Activated naive CD8-positive, alpha-beta T cell treated with anti-CD3 and anti-CD28 coated beads, Interleukin-2, amount 50 U/mL, for 24 hours (primary cell): Measurements from ENCODE around the gene CHRNA5.

ENCODE experiments used
- ATAC-seq: fragments of 150-1000 bp; cut with Tn5 transposase; one replicate; pipeline ENCODE4 v1.10.0; 2021
- DNase-seq: peaks from one replicate; pipeline ENCODE4 v3.0.0; 2021
- H3K27ac Mint-ChIP-seq: one replicate; pipeline ENCODE4 v1.8.0; 2021; ENCODE audit warnings: mild to moderate bottlenecking, mixed read lengths
- H3K27me3 Mint-ChIP-seq: one replicate; pipeline ENCODE4 v1.8.0; 2021; ENCODE audit warnings: mixed read lengths
- H3K36me3 Mint-ChIP-seq: one replicate; pipeline ENCODE4 v1.8.0; 2021; ENCODE audit warnings: low read depth, mixed read lengths
- H3K4me1 Mint-ChIP-seq: one replicate; pipeline ENCODE4 v1.8.0; 2021; ENCODE audit warnings: mixed read lengths
- H3K4me3 Mint-ChIP-seq: one replicate; pipeline ENCODE4 v1.8.0; 2021; ENCODE audit warnings: mild to moderate bottlenecking, moderate library complexity, mixed read lengths
- H3K9me3 Mint-ChIP-seq: one replicate; pipeline ENCODE4 v1.8.0; 2021; ENCODE audit warnings: mixed read lengths

The CHRNA5 gene

DNA sequence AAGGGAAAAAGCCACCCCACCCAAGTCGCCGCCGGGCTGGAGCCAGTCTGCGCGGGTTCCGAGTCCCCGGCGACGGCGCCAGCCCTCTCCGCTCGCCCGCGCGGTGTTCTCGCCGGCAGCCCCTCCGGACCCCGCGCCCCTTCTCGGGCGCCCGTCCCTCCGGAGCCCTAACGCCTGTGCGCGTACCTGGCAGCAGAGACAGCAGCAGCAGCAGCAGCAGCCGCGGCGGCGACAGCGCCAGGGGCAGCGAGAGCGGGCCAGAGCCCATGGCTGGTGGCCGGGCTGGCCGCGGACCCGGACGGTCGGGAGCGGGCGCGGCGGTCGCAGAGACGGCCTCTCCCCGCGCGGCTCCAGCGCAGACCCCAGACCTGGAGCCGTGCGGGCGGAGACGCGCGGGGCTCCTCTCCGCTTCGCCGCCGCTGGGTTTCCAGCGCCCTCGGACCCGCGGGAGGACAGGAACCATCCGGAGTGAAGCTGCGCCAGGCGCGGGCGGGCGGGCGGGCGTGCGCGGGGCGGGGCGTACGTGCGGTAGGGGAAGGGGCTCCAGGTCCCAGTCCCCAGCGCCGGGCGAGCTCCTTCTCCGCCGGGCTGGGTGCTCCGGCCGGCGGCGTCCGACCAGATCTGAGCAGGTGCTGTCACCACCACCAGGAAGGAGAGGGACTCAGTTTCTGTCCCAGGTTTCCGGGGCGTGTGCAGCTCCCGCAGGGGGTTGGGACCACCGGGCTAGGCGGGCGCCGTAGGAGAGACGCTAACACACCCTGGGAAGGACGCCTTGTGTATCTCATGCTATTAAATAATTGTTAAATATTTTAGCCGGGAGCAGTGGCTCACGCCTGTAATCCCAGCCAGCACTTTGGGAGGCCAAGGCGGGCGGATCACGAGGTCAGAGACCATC lies 55.5 kb downstream of the CHRNA5 start, which contains the start of gene CHRNA3:
TSS of gene CHRNA3 (minus strand) at position 470 of the 895 bp plus-strand sequence. CDS start at position 268, 202 bp downstream.
- H3K9me3 Mint-ChIP-seq, result no peaks in the 10 kb centered on the region
- H3K4me3 Mint-ChIP-seq, result peak within 1 kb of the TSS; percentile 34
- DNase-seq, result no peak
- no peaks in the 10 kb centered on the region for H3K36me3 Mint-ChIP-seq
- H3K27ac Mint-ChIP-seq, result no peak within 1 kb of the TSS
- H3K27me3 Mint-ChIP-seq, result peaks cover 46% of the 10 kb centered on the region
- no peak for ATAC-seq
- H3K4me1 Mint-ChIP-seq, result peaks cover 8% of the 10 kb centered on the region

DNA sequence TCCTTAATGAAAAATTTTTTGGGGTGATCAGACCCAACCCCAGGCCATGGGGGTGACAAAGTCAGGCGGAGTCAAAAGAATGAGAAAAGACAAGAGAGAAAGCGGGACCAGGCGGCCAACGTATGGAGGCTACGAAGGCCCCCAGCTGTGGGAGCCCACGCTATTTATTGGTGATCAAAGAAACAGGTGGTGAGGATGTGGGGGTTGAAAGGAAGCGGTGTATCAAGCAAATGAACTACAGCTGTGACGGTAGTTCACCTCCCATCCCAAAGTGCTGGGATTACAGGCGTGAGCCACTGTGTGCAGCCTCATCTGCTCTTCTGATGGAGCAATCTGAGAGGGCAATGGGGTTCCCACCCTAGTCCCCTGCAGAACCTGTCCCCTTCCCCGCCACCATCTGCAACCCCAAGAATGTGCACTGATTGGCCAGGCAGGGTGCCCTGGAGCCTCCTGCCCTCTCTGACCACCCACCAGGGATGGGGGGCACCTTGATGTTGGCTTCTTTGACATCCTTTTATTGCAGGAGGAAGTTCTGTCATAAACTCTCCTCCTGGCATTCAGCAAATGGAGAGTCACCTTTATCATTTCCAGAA lies 56.6 kb downstream of the CHRNA5 start:
- DNase-seq, result no peak
- ATAC-seq, result no peak
- Mint-ChIP-seq H3K27ac (no peak overlapping the region), H3K4me1 (peaks cover 8% of the 10 kb centered on the region), H3K9me3 (no peaks in the 10 kb centered on the region), H3K4me3 (no peak overlapping the region), H3K27me3 (peaks cover 47% of the 10 kb centered on the region), H3K36me3 (no peaks in the 10 kb centered on the region)

DNA sequence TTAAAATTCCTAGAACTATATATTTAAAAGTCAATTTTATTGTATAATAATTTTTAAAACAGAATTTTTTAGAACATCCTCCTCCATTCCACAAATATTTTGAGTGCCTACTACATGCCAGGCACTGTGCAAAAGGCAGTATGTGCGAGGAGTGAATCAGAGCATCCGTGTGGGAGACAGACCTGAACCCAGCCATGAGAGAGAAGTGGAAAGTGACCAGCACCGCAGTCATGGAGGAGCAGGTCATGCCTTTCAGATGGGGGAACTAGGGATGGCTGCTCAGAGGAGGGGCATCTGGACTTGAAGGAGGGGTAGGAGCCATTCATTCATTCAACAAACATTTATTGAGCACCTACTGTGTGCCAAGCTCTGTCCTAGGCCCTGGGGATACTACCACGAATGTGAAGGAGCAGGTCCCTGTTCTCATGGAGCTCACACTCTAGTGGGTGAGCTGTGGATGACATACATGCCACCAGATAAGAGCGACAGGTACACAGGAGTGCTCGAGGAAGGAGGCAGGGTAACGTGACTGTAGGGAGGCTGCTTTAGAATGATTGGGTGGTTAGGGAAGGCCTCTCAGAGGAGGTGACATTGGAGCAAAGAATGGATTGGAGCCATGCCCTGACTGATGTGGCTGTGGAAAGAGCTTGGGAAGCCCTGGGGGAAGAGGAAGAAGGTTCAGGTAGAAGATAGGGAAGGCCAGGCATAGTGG lies 58.6 kb downstream of the CHRNA5 start:
- ATAC-seq, result no peak
- Mint-ChIP-seq H3K27me3 (peaks cover 41% of the 10 kb centered on the region), H3K4me1 (peaks cover 8% of the 10 kb centered on the region), H3K9me3 (no peaks in the 10 kb centered on the region), H3K27ac (no peak overlapping the region), H3K4me3 (no peak overlapping the region), H3K36me3 (no peaks in the 10 kb centered on the region)
- DNase-seq, result no peak

DNA sequence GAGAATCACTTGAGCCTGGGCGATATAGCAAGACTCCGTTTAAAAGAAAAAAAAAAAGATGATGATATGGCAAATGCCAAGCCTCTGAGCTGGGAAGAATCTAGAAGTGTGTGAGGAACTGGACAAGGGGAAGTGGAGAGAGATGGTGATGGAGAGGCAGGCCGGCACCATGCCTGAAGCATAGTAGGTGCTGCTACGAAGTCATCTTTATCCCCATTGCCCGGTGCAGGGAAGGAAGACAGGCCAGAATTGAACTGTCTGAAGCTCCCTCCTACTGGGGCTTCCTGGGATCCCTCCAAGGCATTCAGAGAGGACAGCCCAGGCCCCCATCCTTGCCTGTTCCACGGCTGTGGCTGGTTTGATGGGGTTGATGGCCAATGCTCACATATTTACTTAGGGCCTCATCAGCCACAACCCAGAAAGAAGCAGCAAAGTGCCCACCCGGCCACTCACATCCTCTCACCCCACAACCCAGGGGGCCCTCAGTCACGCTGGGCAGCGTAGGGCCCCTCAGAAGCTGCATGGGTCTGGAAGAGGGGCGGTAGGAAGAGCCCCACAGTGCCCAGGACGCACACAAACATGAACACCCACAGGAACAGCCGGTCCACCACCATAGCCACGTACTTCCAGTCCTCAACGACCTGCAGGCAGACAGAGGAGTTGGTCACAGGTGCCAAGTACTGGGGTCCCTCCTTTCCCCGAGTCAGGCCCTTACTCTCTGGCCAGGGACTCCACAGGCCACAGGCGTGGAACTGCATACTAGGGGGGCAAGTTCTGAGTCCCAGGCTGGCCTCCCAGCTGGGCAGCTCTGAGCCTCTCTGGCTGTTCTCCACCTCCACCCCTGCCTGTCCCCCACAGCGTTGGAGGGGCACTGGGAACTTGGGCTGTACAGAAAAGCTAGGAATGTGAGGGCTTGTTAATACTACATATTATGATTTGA lies 59.6 kb downstream of the CHRNA5 start:
- Mint-ChIP-seq H3K27ac (no peak overlapping the region), H3K4me3 (no peak overlapping the region), H3K36me3 (no peaks in the 10 kb centered on the region), H3K9me3 (no peaks in the 10 kb centered on the region), H3K4me1 (peaks cover 8% of the 10 kb centered on the region), H3K27me3 (peaks cover 31% of the 10 kb centered on the region)
- ATAC-seq, result no peak
- DNase-seq, result no peak

DNA sequence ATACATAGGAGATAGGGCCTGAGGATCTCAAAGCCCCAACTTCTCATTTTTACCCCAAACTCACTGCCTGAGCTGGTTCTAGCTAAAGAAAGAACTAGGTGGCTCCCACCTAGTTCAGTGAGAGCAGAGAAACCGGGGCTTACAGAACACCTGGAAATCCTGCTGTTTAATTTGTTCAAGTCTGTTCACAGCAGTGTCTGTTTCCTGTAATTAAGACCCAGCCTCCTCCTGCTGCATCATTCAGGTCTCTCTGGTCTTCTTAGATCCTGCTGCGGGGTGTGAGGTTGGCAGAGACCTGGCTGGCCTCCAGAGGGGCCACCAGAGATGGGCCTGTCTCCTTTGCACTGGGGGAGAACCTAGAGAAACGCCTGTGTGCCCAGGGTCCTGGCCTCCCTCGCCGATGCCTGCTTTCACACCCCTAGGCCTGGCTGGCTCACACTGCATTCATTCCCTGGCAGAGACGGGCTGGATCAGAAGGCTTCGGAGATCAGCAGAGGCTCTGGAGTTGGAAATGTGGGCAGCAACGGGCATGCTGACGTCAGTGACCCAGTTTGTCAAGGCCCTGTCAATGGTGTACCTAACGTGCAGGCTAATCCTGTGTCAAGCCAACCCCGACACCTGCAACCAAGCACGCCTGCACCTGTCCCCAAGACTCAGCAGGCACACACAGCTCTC lies 60.4 kb downstream of the CHRNA5 start:
- ATAC-seq (no peak), DNase-seq (no peak)
- H3K27ac Mint-ChIP-seq, result no peak overlapping the region
- peaks cover 8% of the 10 kb centered on the region for H3K4me1 Mint-ChIP-seq
- peaks cover 28% of the 10 kb centered on the region for H3K27me3 Mint-ChIP-seq
- no peaks in the 10 kb centered on the region for H3K36me3 Mint-ChIP-seq
- no peak overlapping the region for H3K4me3 Mint-ChIP-seq
- H3K9me3 Mint-ChIP-seq, result no peaks in the 10 kb centered on the region

DNA sequence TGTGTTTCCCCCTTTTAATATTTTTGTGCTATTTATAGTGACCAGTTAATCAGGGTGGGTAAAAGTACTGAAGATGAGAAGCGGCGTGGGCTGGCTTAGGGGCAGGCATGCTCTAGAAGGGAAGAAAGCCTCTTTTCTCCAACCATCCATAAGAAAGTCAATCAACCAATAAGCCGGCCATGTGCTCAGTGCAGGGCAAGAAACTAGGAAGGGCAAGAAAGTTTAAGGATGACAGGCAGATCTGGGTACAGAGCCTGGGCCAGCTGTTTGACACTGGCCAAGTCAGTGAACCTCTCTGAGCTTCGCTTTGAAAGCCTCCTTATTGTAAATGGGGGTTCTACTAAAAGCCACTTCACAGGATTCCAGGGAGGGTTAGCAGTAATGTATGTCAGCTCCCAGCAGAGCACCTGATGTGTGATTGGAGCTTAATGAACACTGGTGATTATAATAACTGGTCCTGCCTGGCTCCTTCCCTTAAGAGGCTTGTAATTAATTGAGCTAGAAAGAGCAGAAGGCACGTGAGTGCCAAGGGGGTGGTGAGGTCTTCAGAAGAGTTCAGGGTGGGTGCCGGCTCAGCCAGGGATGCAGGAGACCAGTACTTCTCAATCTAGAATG lies 61.2 kb downstream of the CHRNA5 start:
- ATAC-seq (no peak), DNase-seq (no peak)
- Mint-ChIP-seq H3K4me1 (peaks cover 2% of the 10 kb centered on the region), H3K27me3 (peaks cover 23% of the 10 kb centered on the region), H3K27ac (no peak overlapping the region), H3K9me3 (no peaks in the 10 kb centered on the region), H3K4me3 (no peak overlapping the region), H3K36me3 (no peaks in the 10 kb centered on the region)

DNA sequence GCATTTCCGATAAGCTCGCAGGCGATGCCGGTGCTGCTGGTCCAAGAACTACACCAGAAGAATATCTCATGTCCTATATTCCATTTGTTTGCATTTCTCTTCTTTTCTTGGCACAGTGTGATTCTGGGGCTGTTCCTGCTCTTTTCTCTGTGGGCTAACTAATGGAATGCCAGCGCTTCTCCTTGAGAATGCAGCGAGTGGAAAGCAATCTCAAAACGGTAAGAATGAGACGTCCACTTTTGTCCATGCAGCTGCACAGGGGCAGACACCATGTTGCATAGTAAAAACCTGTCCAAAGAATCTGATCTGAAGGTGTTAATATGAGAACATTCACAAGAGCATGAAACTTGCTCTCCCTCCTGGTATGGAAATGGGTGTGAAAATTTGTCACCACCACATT lies 62.0 kb downstream of the CHRNA5 start:
- ATAC-seq (no peak), DNase-seq (no peak)
- Mint-ChIP-seq H3K4me1 (no peaks in the 10 kb centered on the region), H3K27me3 (peaks cover 14% of the 10 kb centered on the region), H3K4me3 (no peak overlapping the region), H3K9me3 (no peaks in the 10 kb centered on the region), H3K27ac (no peak overlapping the region), H3K36me3 (no peaks in the 10 kb centered on the region)

DNA sequence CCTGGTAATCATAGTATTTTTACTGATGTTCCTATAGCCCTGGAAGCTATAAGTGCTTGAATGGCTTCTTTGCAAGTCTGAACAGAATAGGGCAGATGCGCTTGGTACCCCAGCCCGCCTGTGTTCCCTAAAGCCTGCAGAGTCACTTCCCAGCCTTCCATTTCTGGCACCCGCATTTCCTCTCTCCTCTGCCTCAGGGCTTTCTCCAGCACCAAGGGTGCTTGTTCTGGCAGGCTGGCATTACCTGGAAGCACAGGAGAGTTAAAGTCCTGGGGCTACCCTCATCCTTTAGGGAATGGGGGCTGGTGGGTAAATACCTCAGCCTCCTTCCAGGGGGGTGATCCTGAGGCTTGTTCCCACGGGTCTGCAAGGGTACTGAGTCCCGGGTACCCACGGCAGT lies 62.9 kb downstream of the CHRNA5 start:
- no peaks in the 10 kb centered on the region for H3K36me3 Mint-ChIP-seq
- H3K4me1 Mint-ChIP-seq, result no peaks in the 10 kb centered on the region
- H3K9me3 Mint-ChIP-seq, result peaks cover 4% of the 10 kb centered on the region
- peaks cover 7% of the 10 kb centered on the region for H3K27me3 Mint-ChIP-seq
- DNase-seq (no peak), ATAC-seq (no peak)
- H3K27ac Mint-ChIP-seq, result no peak overlapping the region
- no peak overlapping the region for H3K4me3 Mint-ChIP-seq

DNA sequence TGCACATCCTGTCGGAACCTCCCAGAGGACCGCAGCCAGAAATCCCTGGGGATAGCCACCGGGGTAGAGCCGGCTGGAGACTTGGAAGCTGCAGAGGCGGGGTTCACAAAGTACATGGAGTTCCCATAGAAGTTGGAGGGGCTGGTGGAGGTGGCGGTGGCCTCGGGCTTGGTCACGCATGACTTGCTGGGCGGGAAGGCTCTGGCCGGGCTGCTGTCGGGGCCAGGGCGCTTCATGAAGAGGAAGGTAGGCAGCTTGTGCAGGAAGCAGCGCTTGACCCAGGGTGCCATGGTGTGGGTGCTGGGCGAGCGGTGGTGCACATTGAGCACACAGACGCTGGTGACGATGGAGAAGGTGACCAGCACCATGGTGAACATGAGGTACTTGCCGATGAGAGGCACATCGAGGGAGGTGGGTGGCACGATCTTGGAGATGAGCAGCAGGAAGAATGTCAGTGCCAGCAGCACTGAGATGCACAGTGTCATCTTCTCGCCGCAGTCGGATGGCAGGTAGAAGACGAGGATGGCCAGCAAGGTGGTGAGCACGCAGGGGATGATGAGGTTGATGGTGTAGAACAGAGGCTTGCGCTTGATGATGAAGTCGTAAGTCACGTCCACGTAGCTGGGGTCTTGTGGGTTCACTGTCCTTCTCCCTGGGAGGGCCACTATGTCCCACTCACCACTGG lies 63.9 kb downstream of the CHRNA5 start:
- Mint-ChIP-seq H3K27me3 (peaks cover 4% of the 10 kb centered on the region), H3K27ac (no peak overlapping the region), H3K4me1 (no peaks in the 10 kb centered on the region), H3K4me3 (no peak overlapping the region), H3K36me3 (no peaks in the 10 kb centered on the region), H3K9me3 (peaks cover 10% of the 10 kb centered on the region)
- no peak for ATAC-seq
- no peak for DNase-seq

DNA sequence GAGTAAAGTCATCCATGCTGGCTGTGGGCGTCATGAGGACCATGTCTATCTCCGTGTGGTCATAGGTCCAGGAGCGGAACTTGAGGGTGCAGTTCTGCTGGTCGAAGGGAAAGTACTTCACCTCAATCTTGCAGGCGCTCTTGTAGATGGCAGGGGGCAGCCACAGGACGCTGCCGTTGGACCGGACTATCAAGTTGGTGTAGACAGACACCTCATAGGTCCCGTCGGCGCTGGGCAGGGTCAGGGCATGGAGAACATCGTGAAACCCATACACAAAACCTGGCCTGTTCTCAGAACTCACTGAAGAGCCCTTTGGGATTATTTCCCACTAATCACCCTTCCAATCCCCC lies 64.4 kb downstream of the CHRNA5 start:
- Mint-ChIP-seq H3K27me3 (peaks cover 2% of the 10 kb centered on the region), H3K27ac (no peak overlapping the region), H3K9me3 (peaks cover 10% of the 10 kb centered on the region), H3K36me3 (no peaks in the 10 kb centered on the region), H3K4me3 (no peak overlapping the region), H3K4me1 (no peaks in the 10 kb centered on the region)
- no peak for ATAC-seq
- DNase-seq, result no peak

DNA sequence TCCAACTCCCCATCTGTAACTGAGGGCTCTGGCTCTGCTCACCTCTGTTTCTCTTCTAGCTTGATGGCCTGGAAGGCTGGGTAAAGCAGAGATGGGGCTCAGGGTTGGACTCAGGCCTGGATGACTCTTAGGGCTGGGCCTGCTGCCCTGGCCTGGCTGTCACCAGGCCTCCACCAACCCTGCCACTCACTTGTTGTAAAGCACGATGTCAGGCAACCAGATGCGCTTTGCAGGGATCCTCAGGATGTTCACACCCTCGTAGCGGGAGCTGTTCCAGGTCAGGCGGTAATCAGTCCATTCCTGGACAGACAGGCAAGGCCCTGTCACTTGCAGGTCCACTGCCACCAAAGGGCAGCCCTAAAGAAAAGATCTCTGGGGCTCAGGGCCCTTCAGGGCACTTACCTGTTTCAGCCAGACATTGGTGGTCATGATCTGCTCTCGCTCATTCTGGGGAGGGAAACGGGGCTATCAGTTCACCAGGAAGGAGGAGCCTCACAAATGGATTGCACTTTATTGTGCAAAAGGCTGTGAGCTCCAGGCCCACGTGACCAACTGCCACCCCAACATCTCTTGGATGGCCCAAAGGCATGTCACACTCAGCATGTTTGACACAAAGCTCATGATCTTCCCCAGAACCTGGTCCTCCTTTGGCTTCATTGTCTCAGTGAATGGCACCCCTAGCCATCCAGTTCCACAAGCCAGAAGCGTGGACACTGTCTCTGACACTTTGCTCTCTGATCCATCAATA lies 65.7 kb downstream of the CHRNA5 start:
- H3K4me3 Mint-ChIP-seq, result no peak overlapping the region

DNA sequence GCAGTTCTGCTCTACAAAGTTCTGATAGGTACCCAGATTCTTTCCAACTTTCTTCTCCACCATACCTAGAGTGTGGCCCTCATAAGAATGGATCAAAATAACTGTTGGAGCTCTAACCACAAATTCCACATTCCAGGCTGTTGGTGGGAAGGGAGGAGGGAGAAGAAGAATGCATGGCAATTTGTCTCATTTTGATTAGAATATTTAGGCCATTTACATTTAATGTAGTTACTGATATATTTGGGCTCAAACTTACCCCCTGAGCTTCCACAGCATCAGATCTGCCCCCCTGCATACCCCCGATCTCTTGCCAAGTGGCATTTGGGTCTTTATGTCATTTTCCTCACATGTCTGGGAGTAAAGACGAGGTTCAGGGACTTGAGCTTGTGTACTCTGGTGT lies 68.0 kb downstream of the CHRNA5 start:
- no peak overlapping the region for H3K4me3 Mint-ChIP-seq
- H3K4me1 Mint-ChIP-seq, result no peaks in the 10 kb centered on the region
- H3K36me3 Mint-ChIP-seq, result no peaks in the 10 kb centered on the region
- peaks cover 10% of the 10 kb centered on the region for H3K9me3 Mint-ChIP-seq
- no peak for DNase-seq
- no peak for ATAC-seq
- H3K27me3 Mint-ChIP-seq, result peaks cover 5% of the 10 kb centered on the region
- H3K27ac Mint-ChIP-seq, result no peak overlapping the region

More for the DNA sequence above, 65.7 kb downstream of the CHRNA5 start:
- Mint-ChIP-seq H3K36me3 (no peaks in the 10 kb centered on the region), H3K4me1 (no peaks in the 10 kb centered on the region), H3K27me3 (peaks cover 2% of the 10 kb centered on the region), H3K27ac (no peak overlapping the region), H3K9me3 (peaks cover 10% of the 10 kb centered on the region)
- ATAC-seq (no peak), DNase-seq (no peak)
